Measurements from ENCODE around the gene BANP.
"Not testable (repeated sequence)": the region's sequence is repeated elsewhere in the genome, so short reads cannot be mapped to it uniquely, and the experiment has no call there.

Gene BANP

GRCh38 chr16:88067530-88068411 lies 116.5 kb downstream of the BANP start:
- no peak for DNase-seq

DNA sequence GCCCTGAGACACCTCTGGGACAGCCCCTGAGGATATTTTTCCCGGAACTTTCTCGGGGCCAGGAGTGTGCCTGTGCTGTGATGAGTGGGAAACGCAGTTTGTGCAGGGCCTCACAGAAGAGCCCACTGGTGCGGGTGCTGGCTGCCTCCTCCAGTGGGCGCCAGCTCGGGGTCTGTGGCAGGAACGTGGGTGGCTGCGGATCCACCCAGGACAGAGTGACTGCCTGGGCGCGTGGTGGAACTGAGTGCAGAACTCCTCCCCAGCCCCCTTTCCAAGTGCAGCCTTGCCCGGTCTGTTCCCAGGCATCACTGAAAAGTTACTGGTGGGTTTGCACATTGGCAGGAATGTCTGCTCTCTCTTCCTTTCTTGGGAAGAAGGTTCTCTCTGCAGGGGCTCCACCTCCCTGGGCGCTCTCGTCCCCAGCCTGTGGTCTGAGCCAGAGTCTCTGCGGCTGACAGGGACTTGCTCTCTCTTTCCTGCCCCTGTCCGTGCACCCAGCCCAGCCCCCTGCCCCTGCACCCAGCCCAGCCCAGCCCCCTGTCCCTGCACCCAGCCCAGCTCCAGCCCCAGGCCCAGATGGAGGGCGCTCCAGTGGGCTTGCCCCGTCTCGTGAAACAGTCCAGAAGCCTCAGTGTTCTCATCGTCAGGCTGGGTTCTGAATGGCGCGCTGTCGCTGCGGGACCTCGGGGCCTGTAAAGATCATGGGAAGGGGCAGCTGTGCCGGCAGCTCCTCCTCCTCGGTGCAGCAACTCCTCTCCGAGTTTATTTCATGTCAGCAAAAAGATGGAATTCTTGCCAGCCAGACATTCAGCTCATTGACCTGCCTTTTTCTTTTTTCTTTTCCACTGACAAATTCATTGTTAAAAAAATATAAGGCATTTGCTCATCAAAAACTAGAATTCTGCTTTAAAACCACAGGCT lies 117.5 kb downstream of the BANP start:
- DNase-seq, result no peak

DNA sequence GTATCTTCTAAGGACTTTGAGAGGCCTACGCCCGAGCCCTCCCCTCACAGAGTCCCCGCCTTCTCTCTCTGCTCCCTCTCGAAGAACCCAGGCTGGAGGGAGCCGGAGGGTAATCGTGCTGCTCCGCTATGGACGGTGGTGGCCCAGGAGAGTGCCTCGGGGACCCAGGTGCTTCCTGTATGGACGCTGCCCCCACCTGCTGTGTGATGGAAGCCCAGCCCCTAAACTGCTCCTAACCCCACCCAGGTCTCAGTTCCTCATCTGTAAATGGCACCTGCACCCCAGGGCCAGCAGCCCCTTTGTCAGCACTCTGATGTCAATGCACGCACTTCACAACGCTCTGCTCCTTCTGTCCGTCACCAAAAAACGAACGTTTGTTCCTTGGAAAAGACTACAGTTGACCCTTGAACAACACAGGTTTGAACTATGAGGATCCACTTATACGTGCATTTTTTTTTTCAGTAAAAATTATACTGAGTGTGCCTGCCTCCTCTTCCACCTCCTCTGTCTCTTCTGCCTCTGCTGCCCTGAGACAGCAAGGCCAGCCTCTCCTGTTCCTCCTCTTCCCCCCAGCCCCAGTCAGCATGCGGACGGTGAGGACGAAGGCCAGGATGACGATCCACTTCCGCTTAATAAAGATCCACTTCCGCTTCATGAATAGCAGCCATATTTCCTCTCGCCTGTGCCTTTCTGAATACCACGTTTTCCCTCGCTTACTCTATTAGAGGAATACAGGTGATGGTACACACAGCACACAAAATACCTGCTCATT lies 118.3 kb downstream of the BANP start:
- DNase-seq, result no peak

- no peak for DNase-seq
These were observed 119.1 kb downstream of the BANP start for GRCh38 chr16:88070341-88070740.

- no peak for DNase-seq
These were observed 119.9 kb downstream of the BANP start for GRCh38 chr16:88070989-88071625.

- no peak for DNase-seq
These were observed 120.7 kb downstream of the BANP start for GRCh38 chr16:88071908-88072307.

DNA sequence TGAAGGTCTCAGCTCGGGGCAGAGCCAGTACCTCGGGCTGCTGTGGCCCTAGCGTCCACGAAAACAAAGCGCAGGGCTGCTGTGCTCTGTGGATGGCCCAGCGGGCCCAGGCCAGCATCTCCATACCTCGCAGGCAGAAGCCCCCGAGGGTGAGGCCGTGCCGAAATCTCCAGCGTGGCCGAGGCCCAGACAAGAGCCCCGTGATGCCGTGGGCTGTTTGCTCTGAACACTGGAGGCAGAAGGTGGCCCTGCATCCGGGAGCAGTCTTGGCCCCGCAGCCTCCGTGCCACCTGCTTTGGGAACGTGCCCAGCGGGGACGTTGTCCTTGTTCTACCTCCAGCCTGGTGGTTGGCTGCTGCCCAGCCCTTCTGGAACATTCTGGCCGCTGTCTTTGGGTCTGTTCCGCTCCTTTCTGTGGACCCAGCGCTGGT lies 121.4 kb downstream of the BANP start:
- no peak for DNase-seq

DNA sequence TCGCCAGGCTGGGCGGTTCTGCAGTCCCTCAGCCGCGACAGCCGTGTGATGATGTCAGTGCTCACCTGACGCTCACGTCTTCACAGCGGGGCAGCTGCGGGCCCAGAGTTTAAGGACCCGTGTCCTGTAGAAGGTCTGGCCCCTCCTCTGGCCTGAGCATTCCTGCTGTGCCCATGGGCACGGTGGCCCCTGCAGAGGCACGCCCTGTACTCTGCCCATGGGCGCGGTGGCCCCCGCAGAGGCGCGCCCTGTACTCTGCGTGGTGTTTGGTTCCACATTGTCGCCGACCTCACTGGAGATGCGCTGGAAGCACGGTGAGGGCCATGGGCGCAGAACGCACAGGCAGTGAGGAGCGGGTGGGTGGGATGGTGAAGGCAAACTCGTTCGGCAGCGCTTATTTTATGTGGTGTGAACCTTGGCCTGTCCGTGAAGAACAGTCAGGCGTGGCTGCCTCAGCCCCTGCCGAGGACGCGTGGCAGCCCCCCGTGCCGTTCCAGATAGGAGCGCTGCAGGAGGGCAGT lies 122.0 kb downstream of the BANP start:
- DNase-seq, result no peak

- DNase-seq, result no peak
These were observed 122.8 kb downstream of the BANP start for GRCh38 chr16:88074041-88074440.

DNA sequence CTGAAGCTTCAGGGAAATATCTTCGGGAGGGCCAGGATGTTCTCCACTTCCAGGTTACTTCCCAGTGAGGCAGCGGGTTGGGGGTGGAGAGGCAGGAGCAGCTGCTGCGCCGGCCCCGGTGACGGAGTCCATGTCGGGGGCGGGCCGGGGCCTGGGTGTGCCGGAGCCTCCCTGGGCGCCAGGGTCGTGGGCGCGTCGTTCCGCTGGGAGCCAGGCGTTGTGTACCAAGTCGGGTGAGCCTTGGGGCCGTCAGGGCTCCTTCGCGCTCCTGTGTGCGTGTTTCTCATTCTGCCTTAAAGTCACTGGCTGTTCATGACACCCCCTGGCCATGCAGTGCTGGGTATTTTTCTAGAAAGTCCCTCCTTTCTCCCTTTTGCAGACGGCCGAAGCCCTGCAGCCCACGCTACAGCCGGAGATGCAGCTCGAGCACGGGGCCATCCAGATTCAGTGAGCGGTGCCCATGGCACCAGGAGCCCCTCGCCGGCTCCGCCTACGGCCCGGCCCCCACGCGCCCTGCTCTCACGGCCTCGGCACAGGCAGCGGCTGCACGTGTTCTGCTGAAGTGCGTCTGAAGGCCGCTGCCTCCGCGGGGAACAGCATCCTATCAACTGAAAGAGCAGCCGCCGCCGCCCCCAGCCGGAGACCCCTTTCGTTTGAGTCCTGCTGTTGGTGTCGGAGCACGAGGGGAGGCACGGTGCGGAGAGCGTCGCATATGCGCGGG lies 125.1 kb downstream of the BANP start:
- no peak for DNase-seq

DNA sequence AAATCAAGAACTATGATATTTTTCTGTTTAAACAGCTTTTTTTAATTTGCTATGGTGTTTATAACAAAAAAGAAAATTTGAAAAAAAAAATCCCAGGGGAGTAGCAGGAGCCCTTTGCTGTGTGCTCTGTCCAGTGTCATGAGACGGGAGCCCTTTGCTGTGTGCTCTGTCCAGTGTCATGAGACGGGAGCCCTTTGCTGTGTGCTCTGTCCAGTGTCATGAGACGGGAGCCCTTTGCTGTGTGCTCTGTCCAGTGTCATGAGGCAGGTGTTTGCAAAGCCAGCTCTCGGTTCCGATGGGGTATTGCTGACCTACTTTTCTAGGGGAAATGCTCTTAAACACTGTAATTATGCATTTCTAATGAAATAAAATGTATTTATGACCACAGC lies 125.7 kb downstream of the BANP start:
- not testable (repeated sequence) for DNase-seq

DNA sequence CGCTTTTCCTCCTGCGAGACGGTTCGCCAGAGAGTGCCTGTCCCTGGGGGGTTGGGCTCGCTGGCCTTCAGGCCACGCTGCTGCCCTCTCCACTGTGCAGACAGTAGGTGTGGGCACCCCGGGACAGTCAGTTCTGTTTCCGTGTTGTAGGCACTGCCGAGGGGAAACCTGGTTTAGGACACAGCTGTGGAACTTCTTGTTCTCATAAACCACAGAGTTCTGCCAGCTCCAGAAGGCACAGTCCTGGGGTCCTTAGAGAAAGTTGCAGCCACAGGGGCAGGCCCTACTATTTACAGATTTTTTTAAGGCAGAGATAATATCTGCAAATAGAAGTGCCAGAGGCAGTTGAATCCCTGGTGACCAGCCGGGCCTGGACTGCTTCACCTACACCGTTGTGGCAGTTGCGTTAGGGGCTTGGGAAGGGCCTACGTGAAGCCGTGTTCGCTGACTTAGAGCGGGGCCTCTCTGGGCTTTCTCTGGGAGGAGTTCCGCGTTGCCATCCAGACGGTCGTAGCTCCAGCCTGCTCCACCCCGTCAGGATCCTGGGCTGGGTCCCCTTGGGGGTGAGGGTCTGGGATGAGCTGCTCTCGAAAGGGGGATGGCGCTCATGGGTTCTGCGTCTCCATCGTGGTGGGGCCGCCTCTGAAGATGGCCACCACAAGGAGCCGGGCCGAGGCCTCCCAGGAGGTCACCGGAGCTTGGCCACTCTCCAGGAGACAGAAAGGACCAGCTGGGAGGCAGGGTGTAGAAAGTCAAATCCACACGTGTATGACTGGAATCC lies 126.3 kb downstream of the BANP start:
- no peak for DNase-seq

DNA sequence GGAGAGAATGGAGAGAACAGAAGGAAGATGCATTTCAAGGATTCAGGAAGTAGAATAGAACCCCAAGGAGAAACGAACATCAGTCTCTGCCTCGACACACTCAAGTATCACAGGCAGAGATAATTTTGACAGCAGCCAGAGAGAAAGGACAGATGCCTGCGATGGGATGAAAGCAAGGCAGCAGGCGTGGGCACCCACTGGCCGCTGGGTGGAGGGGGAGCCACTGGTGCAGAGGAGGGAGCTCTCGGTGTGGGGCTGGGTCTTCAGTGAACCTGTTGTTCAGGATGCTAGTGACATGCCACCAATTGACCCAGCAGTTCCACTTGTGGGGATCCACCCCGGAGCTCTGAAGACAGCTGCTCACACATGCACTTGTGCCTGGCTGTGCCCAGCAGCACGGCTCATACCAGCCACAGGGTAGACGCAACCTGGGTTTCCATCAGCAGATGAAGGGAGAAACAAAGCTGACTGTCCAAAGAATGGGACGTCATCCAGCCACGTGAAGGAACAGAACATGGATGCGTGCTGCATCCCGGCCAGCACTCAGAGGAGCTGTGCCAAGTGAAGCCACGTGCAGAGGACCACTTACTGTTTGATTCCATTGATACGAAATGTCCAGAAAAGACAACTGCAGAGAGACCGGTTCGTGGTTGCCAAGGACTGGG lies 127.0 kb downstream of the BANP start:
- no peak for DNase-seq

- no peak for DNase-seq
These were observed 132.3 kb downstream of the BANP start for GRCh38 chr16:88083582-88083981.

- no peak for DNase-seq
These were observed 133.6 kb downstream of the BANP start for GRCh38 chr16:88084881-88085280.

GRCh38 chr16:88086571-88087516 lies 135.6 kb downstream of the BANP start:
- no peak for DNase-seq

- DNase-seq, result no peak
These were observed 136.3 kb downstream of the BANP start for GRCh38 chr16:88087517-88087877.

- DNase-seq, result no peak
These were observed 136.9 kb downstream of the BANP start for GRCh38 chr16:88088161-88088581.

DNA sequence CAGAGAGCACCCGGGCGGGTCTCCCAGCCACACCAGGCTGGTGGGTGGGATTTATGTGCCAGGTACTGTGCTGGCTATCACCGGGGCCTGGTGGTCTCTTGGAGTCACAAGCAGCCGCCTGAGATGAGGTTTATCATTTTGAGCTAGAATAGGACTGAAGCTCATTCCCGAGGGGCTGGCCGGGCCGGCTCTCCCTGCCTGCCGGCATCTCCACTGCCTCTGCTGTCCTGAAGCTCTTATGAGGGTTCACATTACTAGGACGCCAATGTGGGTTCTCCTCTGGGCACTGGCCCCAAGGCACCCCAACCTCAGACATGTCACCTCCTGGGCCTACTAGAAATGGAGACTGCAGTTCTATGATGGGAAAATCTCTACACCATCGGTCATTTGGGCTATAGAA lies 137.4 kb downstream of the BANP start:
- DNase-seq, result not testable (repeated sequence)
